Measurements from ENCODE around the gene ATF6.

GRCh38 chr1:161848676-161849075, 82.6 kb downstream of the ATF6 start:
- TF ChIP-seq POLR2A (IDR thresholded peaks at IDR 0.05; ENCODE audit: low read depth, low read length) (no peak), CTCF (conservative IDR thresholded peaks at IDR 0.05; ENCODE audit: low read depth, low read length) (no peak)
